ENCODE results near the gene LRRC10B.

DNA sequence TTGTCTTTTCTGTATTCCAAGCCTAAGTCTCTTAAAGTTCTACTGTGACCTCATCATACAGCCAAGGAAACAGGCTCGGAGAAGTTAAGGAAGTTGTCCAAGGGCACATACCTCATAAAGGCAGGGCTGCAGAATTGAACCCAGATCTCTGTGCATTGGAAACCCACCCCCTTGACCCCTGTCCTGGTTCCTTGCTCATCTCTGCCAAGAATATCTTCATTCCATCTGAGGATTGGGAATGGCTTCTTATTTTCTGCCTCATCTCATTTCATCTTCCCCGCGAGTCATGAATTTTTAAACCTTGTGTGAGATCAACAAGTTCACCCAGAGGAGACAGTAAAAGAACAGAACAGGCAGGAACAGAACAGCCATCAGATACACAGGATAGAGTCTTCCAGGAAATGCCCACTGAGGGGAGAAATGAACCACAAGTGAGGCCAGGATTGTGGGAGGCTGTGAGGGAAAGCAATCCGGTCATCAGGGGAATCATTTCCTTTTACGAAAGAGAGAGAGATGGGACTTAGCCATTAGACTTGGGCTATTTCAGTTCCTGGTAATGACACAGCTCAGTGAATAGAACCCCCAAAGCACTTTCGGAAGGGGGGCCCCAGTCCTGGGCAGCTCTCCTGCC, 34.4 kb upstream of the LRRC10B start:
- TF ChIP-seq, protein P1, sequence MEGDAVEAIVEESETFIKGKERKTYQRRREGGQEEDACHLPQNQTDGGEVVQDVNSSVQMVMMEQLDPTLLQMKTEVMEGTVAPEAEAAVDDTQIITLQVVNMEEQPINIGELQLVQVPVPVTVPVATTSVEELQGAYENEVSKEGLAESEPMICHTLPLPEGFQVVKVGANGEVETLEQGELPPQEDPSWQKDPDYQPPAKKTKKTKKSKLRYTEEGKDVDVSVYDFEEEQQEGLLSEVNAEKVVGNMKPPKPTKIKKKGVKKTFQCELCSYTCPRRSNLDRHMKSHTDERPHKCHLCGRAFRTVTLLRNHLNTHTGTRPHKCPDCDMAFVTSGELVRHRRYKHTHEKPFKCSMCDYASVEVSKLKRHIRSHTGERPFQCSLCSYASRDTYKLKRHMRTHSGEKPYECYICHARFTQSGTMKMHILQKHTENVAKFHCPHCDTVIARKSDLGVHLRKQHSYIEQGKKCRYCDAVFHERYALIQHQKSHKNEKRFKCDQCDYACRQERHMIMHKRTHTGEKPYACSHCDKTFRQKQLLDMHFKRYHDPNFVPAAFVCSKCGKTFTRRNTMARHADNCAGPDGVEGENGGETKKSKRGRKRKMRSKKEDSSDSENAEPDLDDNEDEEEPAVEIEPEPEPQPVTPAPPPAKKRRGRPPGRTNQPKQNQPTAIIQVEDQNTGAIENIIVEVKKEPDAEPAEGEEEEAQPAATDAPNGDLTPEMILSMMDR (conservative IDR thresholded peaks at IDR 0.05), result no peak
- TF ChIP-seq EZH2 (IDR thresholded peaks at IDR 0.05; ENCODE audit: low read depth), result no peak

Measured in PC-9 (cell line).